GM18907 (cell line): ENCODE measurements around the gene CCL15.

Experiments
- ATAC-seq: cut with Tn5 transposase; IDR thresholded peaks from one replicate; pipeline ENCODE4 v1.9.1; 2021; ENCODE audit warnings: mild to moderate bottlenecking, moderate library complexity; ENCODE audit not compliant: unreplicated experiment

CCL15 gene

DNA sequence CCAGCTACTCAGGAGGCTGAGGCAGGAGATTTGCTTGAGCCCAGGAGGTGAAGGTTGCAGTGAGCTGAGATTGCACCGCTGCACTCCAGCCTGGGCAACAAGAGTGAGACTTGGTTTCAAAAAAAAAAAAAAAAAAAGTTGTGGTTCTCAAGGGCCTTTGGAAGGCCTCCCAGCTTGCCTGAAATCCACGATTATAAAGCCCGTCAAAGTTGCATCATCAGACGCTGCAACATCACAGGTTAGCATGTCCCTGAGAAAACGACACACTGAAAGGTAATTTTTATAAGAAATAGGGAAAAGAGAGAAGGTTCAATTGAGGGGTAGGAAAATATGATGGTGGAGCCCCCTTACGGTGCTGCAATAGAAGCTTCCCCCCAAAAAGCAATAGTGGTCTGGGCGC, 53.3 kb downstream of the CCL15 start:
- ATAC-seq = no peak
